ENCODE results near the gene FAM83F. TPM values are rescaled to one million over a fixed set of nuclear protein-coding genes. Genes with fewer than 3 reads are reported as not detected.
A peak's percentile ranks its signal among the peaks of the same experiment; 100 is the strongest.

Gene FAM83F
- total RNA-seq, 1 donor, result not detected

- Histone ChIP-seq H3K36me3 (ENCODE audit: insufficient read depth, low read length) (no peaks in the 10 kb centered on the region), H3K4me1 (ENCODE audit: insufficient read depth, low read length) (no peaks in the 10 kb centered on the region), H3K9me3 (ENCODE audit: low read depth, low read length) (no peaks in the 10 kb centered on the region), H3K4me3 (ENCODE audit: insufficient read depth, low read length) (no peak overlapping the region), H2AFZ (ENCODE audit: low read length) (no peak overlapping the region), H3K4me2 (ENCODE audit: insufficient read depth, low read length) (no peak overlapping the region), H4K20me1 (ENCODE audit: insufficient read depth, low read length) (no peaks in the 10 kb centered on the region), H3K27ac (ENCODE audit: low read depth, low read length) (no peak overlapping the region), H3K27me3 (ENCODE audit: insufficient read depth, low read length) (peaks cover 30% of the 10 kb centered on the region), H3K79me2 (ENCODE audit: insufficient read depth, low read length) (no peaks in the 10 kb centered on the region)
- DNase-seq (ENCODE audit: insufficient read length, low spot score, missing footprints), result no peak
- no peak for TF ChIP-seq CTCF (IDR thresholded peaks at IDR 0.05; ENCODE audit: extremely low read depth, low read depth, low read length)
Measured at GRCh38 chr22:39994041-39994565, 651 bp upstream of the FAM83F start.

- Histone ChIP-seq H2AFZ (ENCODE audit: low read length) (no peak overlapping the region), H3K27me3 (ENCODE audit: insufficient read depth, low read length) (peaks cover 32% of the 10 kb centered on the region), H4K20me1 (ENCODE audit: insufficient read depth, low read length) (no peaks in the 10 kb centered on the region), H3K9me3 (ENCODE audit: low read depth, low read length) (no peaks in the 10 kb centered on the region), H3K4me2 (ENCODE audit: insufficient read depth, low read length) (no peak overlapping the region), H3K36me3 (ENCODE audit: insufficient read depth, low read length) (no peaks in the 10 kb centered on the region), H3K79me2 (ENCODE audit: insufficient read depth, low read length) (no peaks in the 10 kb centered on the region), H3K27ac (ENCODE audit: low read depth, low read length) (no peak overlapping the region), H3K4me1 (ENCODE audit: insufficient read depth, low read length) (no peaks in the 10 kb centered on the region), H3K4me3 (ENCODE audit: insufficient read depth, low read length) (no peak overlapping the region)
- TF ChIP-seq CTCF (IDR thresholded peaks at IDR 0.05; ENCODE audit: extremely low read depth, low read depth, low read length), result no peak
- DNase-seq (ENCODE audit: insufficient read length, low spot score, missing footprints), result peak; percentile 60
Measured at GRCh38 chr22:39995393-39996252, 869 bp downstream of the FAM83F start.

GRCh38 chr22:39996732-39997131 lies 2.0 kb downstream of the FAM83F start:
- Histone ChIP-seq H3K4me3 (ENCODE audit: insufficient read depth, low read length) (no peak overlapping the region), H3K79me2 (ENCODE audit: insufficient read depth, low read length) (no peaks in the 10 kb centered on the region), H3K27me3 (ENCODE audit: insufficient read depth, low read length) (peaks cover 33% of the 10 kb centered on the region), H3K4me1 (ENCODE audit: insufficient read depth, low read length) (no peaks in the 10 kb centered on the region), H3K27ac (ENCODE audit: low read depth, low read length) (no peak overlapping the region), H3K4me2 (ENCODE audit: insufficient read depth, low read length) (no peak overlapping the region), H3K36me3 (ENCODE audit: insufficient read depth, low read length) (no peaks in the 10 kb centered on the region), H3K9me3 (ENCODE audit: low read depth, low read length) (no peaks in the 10 kb centered on the region), H4K20me1 (ENCODE audit: insufficient read depth, low read length) (no peaks in the 10 kb centered on the region), H2AFZ (ENCODE audit: low read length) (no peak overlapping the region)
- no peak for TF ChIP-seq CTCF (IDR thresholded peaks at IDR 0.05; ENCODE audit: extremely low read depth, low read depth, low read length)
- DNase-seq (ENCODE audit: insufficient read length, low spot score, missing footprints), result no peak

GRCh38 chr22:39997421-39997820 lies 2.7 kb downstream of the FAM83F start:
- Histone ChIP-seq H3K27me3 (ENCODE audit: insufficient read depth, low read length) (peaks cover 33% of the 10 kb centered on the region), H3K9me3 (ENCODE audit: low read depth, low read length) (no peaks in the 10 kb centered on the region), H3K4me2 (ENCODE audit: insufficient read depth, low read length) (no peak overlapping the region), H2AFZ (ENCODE audit: low read length) (no peak overlapping the region), H3K4me3 (ENCODE audit: insufficient read depth, low read length) (no peak overlapping the region), H3K27ac (ENCODE audit: low read depth, low read length) (no peak overlapping the region), H3K36me3 (ENCODE audit: insufficient read depth, low read length) (no peaks in the 10 kb centered on the region), H3K4me1 (ENCODE audit: insufficient read depth, low read length) (no peaks in the 10 kb centered on the region), H3K79me2 (ENCODE audit: insufficient read depth, low read length) (no peaks in the 10 kb centered on the region), H4K20me1 (ENCODE audit: insufficient read depth, low read length) (no peaks in the 10 kb centered on the region)
- TF ChIP-seq CTCF (IDR thresholded peaks at IDR 0.05; ENCODE audit: extremely low read depth, low read depth, low read length), result no peak
- DNase-seq (ENCODE audit: insufficient read length, low spot score, missing footprints), result no peak

All from osteoblast (primary cell).